K562 (cell line): ENCODE measurements around the gene TMEM116. TPM values are rescaled to one million over a fixed set of nuclear protein-coding genes. Genes with fewer than 3 reads are reported as not detected.

ENCODE experiments used
- ATAC-seq: fragments of 200-7000 bp; cut with Tn5 transposase; 3 replicates; pipeline ENCODE4 v1.9.1; 2020; ENCODE audit warnings: moderate library complexity
- BruUV-seq: library from RNA; stranded (reverse); fragments of 400-500 nt; replicated peaks from 2 replicates; lab custom pipeline; 2021; lab: Mats Ljungman, UMichigan
- CTCF ChIA-PET: fragments of 300-600 bp; formaldehyde crosslinking; extraction: SDS; loops from one replicate; lab custom pipeline; 2021; ENCODE audit warnings: low intra/inter-chr PET ratio; lab: Yijun Ruan, JAX
- POLR2A ChIA-PET: fragments of 300-600, 350-650 bp; sonication (Branson Sonifier 250); formaldehyde crosslinking; extraction: SDS; loops from one replicate; lab custom pipeline; 2021; ENCODE audit warnings: antibody characterized with exemption, inconsistent platforms; lab: Yijun Ruan, JAX
- DNase-seq, 4 experiments: peaks; one replicate each; pipeline versions ENCODE4 v3.0.0 to v3.0.0-alpha.2; 2011 to 2018; ENCODE audit warnings: low spot score in 3 of 4, mixed read lengths in 3 of 4; ENCODE audit errors: extremely low read depth in 1 of 4
- FAIRE-seq: peaks from 2 replicates; lab custom pipeline; 2011; peaks lifted over from hg19 to GRCh38; lab: Jason Lieb, UNC
- H2AFZ ChIP-seq: 2 replicates; pipeline ENCODE4 v1.6.0; 2011; ENCODE audit warnings: low read depth, low read length, control low read depth, inconsistent platforms
- H3K27ac ChIP-seq: fragments of 200-600 bp; 3 replicates; pipeline ENCODE4 v1.8.0; 2011; ENCODE audit warnings: low read depth, mild to moderate bottlenecking, control low read depth, inconsistent platforms, low read length, moderate library complexity, mixed read lengths; ENCODE audit errors: extremely low read depth
- H3K27me3 ChIP-seq, 2 experiments: fragments of 300-600 bp in 1 of 2; 2 replicates in 1 of 2; 3 replicates in 1 of 2; pipeline versions ENCODE4 v1.6.0 to v1.8.0; 2011; ENCODE audit warnings: inconsistent platforms in 2 of 2, low read length in 2 of 2, mild to moderate bottlenecking in 1 of 2, mixed read lengths in 1 of 2, moderate library complexity in 1 of 2; ENCODE audit not compliant: control insufficient read depth in 2 of 2, insufficient read depth in 2 of 2
- H3K36me3 ChIP-seq: fragments of 300-600 bp; 3 replicates; pipeline ENCODE4 v1.8.0; 2011; ENCODE audit warnings: mild to moderate bottlenecking, low read length, inconsistent platforms; ENCODE audit not compliant: control insufficient read depth, insufficient read depth
- H3K4me1 ChIP-seq, 2 experiments: fragments of 200-600 bp in 1 of 2; replicated peaks in 1 of 2; 2 replicates in 1 of 2; 3 replicates in 1 of 2; pipeline versions ENCODE4 v1.5.1 to v1.8.0; 2011; ENCODE audit warnings: inconsistent platforms in 2 of 2, low read length in 2 of 2, mild to moderate bottlenecking in 1 of 2, mixed read lengths in 1 of 2, moderate library complexity in 1 of 2; ENCODE audit not compliant: control insufficient read depth in 2 of 2, insufficient read depth in 2 of 2
- H3K4me2 ChIP-seq: 2 replicates; pipeline ENCODE4 v1.6.1; 2011; ENCODE audit warnings: low read length, control low read depth, inconsistent platforms, mixed read lengths; ENCODE audit not compliant: insufficient read depth
- H3K4me3 ChIP-seq: fragments of 200-600 bp; sonication (generic), shearing (Covaris generic); 2 replicates; pipeline ENCODE4 v1.5.1; 2016; ENCODE audit warnings: control low read depth, inconsistent platforms
- H3K79me2 ChIP-seq: fragments of 200-600 bp; 3 replicates; pipeline ENCODE4 v1.8.0; 2011; ENCODE audit warnings: low read length, inconsistent platforms; ENCODE audit not compliant: control insufficient read depth, insufficient read depth
- H3K9ac ChIP-seq, 2 experiments: 2 replicates each; pipeline versions ENCODE4 v1.6.0 to v1.6.1; 2011; ENCODE audit warnings: low read depth in 2 of 2, low read length in 2 of 2, control low read depth in 1 of 2, inconsistent platforms in 1 of 2, mild to moderate bottlenecking in 1 of 2, mixed read lengths in 1 of 2; ENCODE audit not compliant: insufficient read depth in 1 of 2
- H3K9me1 ChIP-seq: one replicate; pipeline ENCODE4 v1.6.0; 2011; ENCODE audit warnings: inconsistent platforms, mild to moderate bottlenecking, low read length, moderate library complexity; ENCODE audit not compliant: control insufficient read depth, insufficient read depth
- H3K9me3 ChIP-seq: replicated peaks from 2 replicates; pipeline ENCODE4 v1.5.1; 2011; ENCODE audit warnings: low read depth, low read length, inconsistent platforms; ENCODE audit not compliant: control insufficient read depth, insufficient read depth
- H4K20me1 ChIP-seq: replicated peaks from 2 replicates; pipeline ENCODE4 v1.6.1; 2011; ENCODE audit warnings: low read length, inconsistent platforms, mixed read lengths; ENCODE audit not compliant: control insufficient read depth, insufficient read depth
- FIP1L1 ChIP-seq: fragments of 200-400 bp; formaldehyde crosslinking; IDR thresholded peaks from 2 replicates; pipeline ENCODE4 v1.6.1; 2018; ENCODE audit warnings: mild to moderate bottlenecking, low read depth, low read length; ENCODE audit not compliant: poor library complexity, severe bottlenecking
- STAG1 ChIP-seq: sonication (generic); formaldehyde crosslinking; IDR thresholded peaks from 2 replicates; pipeline ENCODE4 v1.5.0; 2020; ENCODE audit warnings: missing genetic modification reagents, borderline replicate concordance
- USF2 ChIP-seq: sonication (generic); formaldehyde crosslinking; IDR thresholded peaks from 2 replicates; pipeline ENCODE4 v1.5.0; 2020; ENCODE audit warnings: missing genetic modification reagents
- ZBTB11 ChIP-seq, 3 experiments: fragments of 200-800 bp in 1 of 3; fragments of 250-450 bp in 1 of 3; fragments of 450-650 bp in 1 of 3; sonication (Bioruptor Pico) in 1 of 3; sonication (Bioruptor generic) in 1 of 3; formaldehyde crosslinking in 1 of 3; IDR thresholded peaks; 2 replicates each; pipeline versions ENCODE4 v1.6.1 to v1.8.0; 2016 to 2022; ENCODE audit warnings: mild to moderate bottlenecking in 2 of 3, missing genetic modification characterization in 2 of 3, missing compliant biosample characterization in 1 of 3, moderate library complexity in 1 of 3
- ZFP36 ChIP-seq: fragments of 150-350 bp; IDR thresholded peaks from 2 replicates; pipeline ENCODE4 v1.6.1; 2018; ENCODE audit warnings: low read length, low read depth; ENCODE audit not compliant: partially characterized antibody
- ZNF134 ChIP-seq: fragments of 250-450 bp; sonication (Bioruptor Pico); conservative IDR thresholded peaks from 2 replicates; pipeline ENCODE4 v1.4.0; 2020
- WGBS: fragments of 100-300 bp; shearing (Covaris generic); methylation state at CpG from one replicate; pipeline ENCODE4 v1.1.6; 2016; ENCODE audit warnings: low coverage, mixed read lengths; ENCODE audit not compliant: insufficient coverage; ENCODE audit errors: missing lambda C conversion rate; 5-methylcytosine and 5-hydroxymethylcytosine counted together
- in situ Hi-C: fragments of 300-500 bp; cut with MboI; formaldehyde crosslinking; loops from 4 replicates; pipeline ENCODE4 v1.15.0; 2018; ENCODE audit warnings: inconsistent platforms, mixed read lengths
- intact Hi-C: fragments of 100-400 bp; cut with micrococcal nuclease; formaldehyde crosslinking; loops from 2 replicates; pipeline ENCODE4 v1.14.2; 2022
- polyA plus RNA-seq, 8 experiments: library from polyadenylated mRNA; depleted of rRNA in 4 of 8; stranded (reverse) in 5 of 8; unstranded in 3 of 8; fragments of >200 nt; fragmentation: Nextera tagmentation in 2 of 8; fragmentation: Illumina TruSeq in 1 of 8; extraction: Ambion mirVana in 2 of 8; extraction: Trizol in 1 of 8; gene quantifications; 2 replicates each; pipeline versions ENCODE4 v1.2.1 to v1.2.3, GENCODE V29; 2011 to 2014; ENCODE audit warnings: inconsistent platforms in 1 of 8, missing spikeins in 1 of 8
- total RNA-seq, 7 experiments: library from RNA; depleted of rRNA in 6 of 7; stranded (reverse); fragments of >200 nt in 6 of 7; fragmentation: Illumina TruSeq in 2 of 7; extraction: Trizol in 2 of 7; gene quantifications; 2 replicates each; pipeline versions ENCODE4 v1.2.1 to v1.2.3, GENCODE V29; 2011 to 2021; ENCODE audit warnings: low replicate concordance in 1 of 7

Gene TMEM116
- total and polyA plus RNA-seq, 9 of the 15 experiments (the other 6 are each of a cell fraction or from before 2014, with no cell fraction given) = 5.2 to 78.6 (median 13.9) TPM

- no peak overlapping the region for H3K9ac ChIP-seq
- intact Hi-C loops (loop anchor here (10.0 kb wide), 1 partner anchor 366 kb away; the partner anchor contains the start of gene HECTD4), in situ Hi-C loops (no loop called here)
- H3K36me3 ChIP-seq = peaks cover 83% of the 10 kb centered on the region
- H3K9me1 ChIP-seq = no peaks in the 10 kb centered on the region
- no peak overlapping the region for H3K4me2 ChIP-seq
- POLR2A ChIA-PET = interaction anchor here (1.5 to 2.4 kb wide), 2 partner anchors 9 to 10 kb away, joined by 6 to 11 read pairs; no protein-coding TSS in a partner anchor
- no peak overlapping the region for H3K27ac ChIP-seq
- H3K4me1 ChIP-seq = peaks cover 11 to 13% of the 10 kb centered on the region in 2 experiments; a peak in 4 of 5 replicates
- FAIRE-seq (no peak), ATAC-seq (no peak), DNase-seq (no peak)
- H3K9me3 ChIP-seq = no peaks in the 10 kb centered on the region
- CTCF ChIA-PET = no interaction called here
- no peaks in the 10 kb centered on the region for H3K27me3 ChIP-seq
- H4K20me1 ChIP-seq = peaks cover 8% of the 10 kb centered on the region; the same call in 1 of the 2 replicates
- no peak overlapping the region for H3K4me3 ChIP-seq
- WGBS = 100% methylated on average over 2 of the region's 2 CpGs
- peaks cover 73% of the 10 kb centered on the region for H3K79me2 ChIP-seq
- no peak overlapping the region for H2AFZ ChIP-seq
- BruUV-seq = no TSS peak
- TF ChIP-seq ZBTB11 (CRISPR knock-in tag; IDR thresholded peaks at IDR 0.05) (no peak), ZFP36 (no peak), FIP1L1 (no peak), STAG1 (CRISPR knock-in tag) (no peak), USF2 (CRISPR knock-in tag) (no peak), ZNF134 (no peak)
These were observed 5.7 kb upstream of the TMEM116 start for GRCh38 chr12:112018571-112019237.
